GM19239 (cell line): ENCODE measurements around the gene WNT3A.
"Not testable (repeated sequence)": the region's sequence is repeated elsewhere in the genome, so short reads cannot be mapped to it uniquely, and the experiment has no call there.

Source experiments
- DNase-seq: peaks from one replicate; pipeline ENCODE4 v3.0.0; 2011; ENCODE audit warnings: low spot score; ENCODE audit not compliant: insufficient read length
- FAIRE-seq: peaks from 2 replicates; lab custom pipeline; 2011; peaks lifted over from hg19 to GRCh38; lab: Jason Lieb, UNC

The WNT3A gene, protein sequence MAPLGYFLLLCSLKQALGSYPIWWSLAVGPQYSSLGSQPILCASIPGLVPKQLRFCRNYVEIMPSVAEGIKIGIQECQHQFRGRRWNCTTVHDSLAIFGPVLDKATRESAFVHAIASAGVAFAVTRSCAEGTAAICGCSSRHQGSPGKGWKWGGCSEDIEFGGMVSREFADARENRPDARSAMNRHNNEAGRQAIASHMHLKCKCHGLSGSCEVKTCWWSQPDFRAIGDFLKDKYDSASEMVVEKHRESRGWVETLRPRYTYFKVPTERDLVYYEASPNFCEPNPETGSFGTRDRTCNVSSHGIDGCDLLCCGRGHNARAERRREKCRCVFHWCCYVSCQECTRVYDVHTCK

DNA sequence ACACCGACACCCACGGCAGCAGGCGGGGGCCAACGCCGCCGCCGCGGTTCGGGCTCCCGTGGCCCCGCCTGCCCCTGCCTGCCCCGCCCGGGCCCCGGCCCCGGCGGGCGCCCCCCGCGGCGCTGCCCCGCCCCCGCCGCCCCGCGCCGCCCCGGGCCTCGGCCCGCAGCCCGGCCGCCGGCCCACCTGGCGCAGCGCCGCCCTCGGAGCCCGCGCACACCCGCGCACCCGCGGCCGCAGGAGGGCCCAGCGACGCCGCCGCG is at the start of gene WNT3A:
Gene WNT3A (plus strand): TSS at position 213 of the 263 bp plus-strand sequence. CDS start 131 bp downstream, outside the sequence.
- FAIRE-seq = no peak

DNA sequence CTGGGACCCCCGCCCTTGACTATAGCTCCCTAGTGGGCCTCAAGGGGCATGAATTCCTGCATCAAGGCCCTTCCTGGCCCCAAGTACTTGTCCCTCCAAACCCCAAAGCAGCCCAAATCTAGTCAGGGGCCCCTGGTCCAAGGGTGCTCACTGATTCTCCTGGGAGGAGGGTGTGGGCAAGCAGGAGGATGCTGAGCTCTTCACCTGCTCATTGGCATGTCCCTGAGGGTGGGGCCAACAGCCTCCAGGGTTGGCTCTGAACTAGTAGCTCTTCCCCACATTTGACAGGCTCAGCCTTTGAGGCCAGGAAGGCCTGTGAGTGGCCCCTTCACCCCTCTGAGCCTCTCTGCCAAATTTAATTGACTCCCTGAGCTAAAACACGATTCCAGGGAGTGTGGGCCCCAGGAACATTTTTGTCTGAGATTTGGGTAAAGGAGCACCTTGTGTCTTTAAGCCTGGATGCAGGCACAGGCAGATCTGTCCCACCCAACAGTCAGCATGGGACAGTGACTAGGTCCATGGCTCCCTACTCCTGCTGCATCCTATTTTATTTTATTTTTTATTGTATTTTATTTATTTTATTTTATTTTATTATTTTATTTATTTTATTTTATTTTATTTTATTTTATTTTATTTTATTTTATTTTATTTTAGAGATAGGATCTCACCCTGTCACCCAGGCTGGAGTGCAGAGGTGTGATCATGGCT is 48.0 kb upstream of the WNT3A start:
- no peak for FAIRE-seq
- DNase-seq = no peak

More for the DNA sequence above, at the start of gene WNT3A:
- no peak for DNase-seq

DNA sequence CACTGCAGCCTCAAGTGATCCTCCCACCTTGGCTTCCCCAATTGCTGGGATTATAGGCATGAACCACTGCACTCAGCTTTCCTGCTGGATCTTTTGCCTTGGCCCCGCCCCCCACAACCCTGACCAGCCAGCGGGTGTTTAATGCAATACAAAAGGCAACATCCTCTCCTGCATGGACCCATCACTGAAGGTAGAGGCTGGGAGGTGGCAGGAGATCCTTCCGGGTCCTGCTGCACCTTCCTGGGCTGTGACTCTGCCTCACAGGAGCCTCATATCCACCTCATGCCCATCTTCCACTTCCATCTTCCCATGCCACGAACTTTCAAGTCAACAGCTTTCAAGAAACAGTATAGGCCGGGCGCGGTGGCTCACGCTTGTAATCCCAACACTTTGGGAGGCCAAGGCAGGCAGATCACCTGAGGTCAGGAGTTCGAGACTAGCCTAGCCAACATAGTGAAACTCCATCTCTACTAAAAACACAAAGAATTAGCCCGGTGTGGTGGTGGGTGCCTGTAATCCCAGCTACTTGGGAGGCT is 47.4 kb upstream of the WNT3A start:
- no peak for FAIRE-seq

DNA sequence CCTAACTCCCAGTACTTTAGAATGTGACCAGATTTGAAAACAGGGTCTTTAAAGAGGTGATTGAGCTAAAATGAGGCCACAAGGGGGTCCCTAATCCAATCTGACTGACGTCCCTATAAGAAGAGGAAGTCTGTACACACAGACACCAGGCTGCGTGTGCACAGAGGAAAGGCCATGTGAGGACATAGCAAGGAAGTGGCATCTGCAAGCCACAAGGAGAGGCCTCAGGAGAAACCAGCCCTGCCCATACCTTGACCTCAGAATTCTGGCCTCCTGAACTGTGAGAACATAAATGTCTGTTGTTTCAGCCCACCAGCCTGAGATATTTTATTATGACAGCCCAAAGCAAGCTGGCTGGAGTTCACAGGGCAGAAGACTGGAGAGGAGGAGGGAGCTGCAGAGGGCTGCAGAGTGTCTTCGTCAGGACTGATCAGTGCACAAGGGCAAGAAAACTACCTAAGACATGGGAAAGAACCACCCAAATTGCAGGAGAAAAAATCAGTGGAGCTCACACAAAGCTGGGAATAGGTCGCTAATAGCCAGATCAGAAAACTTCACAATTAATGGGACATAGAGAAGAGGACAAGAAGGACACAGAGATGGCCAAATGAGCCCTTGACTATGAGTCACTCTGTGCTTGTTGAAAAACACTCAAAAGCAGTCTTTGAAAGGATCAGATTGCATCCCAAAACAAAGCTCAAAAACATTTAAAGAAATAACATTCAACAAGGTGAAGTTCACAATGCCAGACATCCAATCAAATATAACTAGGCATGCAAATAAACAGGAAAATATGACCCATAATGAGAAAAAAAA is 44.9 kb upstream of the WNT3A start:
- no peak for DNase-seq
- FAIRE-seq = no peak

More for the DNA sequence above, 47.4 kb upstream of the WNT3A start:
- no peak for DNase-seq

DNA sequence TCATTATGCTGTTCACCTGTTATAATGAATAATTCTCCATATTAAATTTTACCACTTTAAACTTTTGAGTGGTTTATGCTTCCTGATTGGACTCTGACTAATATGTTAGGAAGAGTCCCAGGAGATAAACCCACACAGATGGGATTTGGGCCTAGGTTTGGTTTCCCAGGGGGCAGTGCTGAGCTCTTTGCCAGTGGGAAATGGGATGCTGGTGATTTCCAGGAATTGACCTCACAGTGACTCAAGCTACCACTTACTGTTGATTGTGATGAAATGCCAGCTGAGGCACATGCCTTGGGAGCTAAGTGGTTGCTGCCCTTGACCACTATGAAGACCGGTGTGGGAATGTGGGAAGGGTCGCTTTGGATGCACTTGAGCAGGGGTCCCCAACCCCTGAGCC is 40.1 kb upstream of the WNT3A start:
- FAIRE-seq, DNase-seq: not testable (repeated sequence)

DNA sequence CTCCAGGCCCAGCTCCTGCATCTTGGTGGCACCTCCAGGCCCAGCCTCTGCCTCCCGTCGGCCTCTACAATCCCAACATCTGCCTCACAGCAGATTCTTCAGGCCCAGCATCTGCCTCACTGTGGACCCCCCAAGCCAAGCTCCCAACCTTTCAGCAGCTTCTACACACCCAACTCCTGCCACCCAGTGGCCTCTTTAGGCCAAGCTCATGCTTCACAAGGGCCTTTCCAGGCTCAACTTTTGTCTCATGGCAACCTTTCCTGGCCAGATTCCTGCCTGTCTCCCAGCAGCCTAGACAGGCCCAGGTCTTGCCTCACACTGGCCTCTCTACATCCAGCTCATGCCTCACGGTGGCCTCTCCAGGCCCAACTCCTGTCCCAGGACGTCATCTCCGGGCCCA is 39.0 kb upstream of the WNT3A start:
- not testable (repeated sequence) for DNase-seq, FAIRE-seq

DNA sequence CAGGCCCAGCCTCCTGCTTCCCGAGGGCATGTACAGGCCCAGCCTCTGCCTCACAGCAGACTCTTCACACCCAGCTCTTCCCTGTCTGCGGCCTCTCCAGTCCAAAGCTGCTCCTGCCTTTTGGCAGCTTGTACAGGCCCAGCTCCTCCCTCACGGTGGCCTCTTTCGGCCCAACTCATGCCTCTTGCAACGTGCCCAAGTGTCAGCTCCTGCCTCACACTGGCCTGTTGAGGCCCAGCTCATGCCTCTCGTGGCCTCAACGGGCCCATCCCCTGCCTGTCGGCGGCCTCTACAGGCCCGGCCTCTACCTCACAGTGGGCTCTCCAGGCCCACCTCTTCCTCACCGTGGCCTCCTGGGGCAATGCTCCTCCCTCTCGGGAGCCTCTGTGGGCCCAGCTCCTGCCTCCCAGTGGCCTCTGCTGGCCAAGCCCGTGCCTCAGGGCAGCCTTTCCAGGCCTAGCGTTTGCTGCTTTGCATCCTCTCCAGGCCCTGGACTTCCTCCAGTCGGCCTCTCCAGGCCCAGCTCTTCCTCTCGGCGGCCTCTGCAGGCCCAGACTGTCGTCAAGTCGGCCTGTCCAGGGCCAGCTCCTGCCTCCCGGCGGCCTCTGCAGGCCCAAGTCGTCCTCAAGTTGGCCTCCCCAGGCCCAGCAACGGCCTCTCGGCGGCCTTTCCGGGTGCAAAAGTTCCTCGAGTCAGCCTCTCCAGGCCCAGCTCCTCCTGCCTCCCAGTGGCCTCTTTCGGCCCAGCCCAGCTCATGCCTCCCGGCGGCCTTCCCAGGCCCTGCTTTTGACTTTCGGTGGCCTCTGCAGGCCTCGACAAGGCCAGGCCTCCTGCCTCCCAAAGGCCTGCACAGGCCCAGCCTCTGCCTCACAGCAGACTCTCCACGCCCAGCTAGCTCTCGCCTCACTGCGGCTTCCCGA is 36.5 kb upstream of the WNT3A start:
- not testable (repeated sequence) for DNase-seq, FAIRE-seq

DNA sequence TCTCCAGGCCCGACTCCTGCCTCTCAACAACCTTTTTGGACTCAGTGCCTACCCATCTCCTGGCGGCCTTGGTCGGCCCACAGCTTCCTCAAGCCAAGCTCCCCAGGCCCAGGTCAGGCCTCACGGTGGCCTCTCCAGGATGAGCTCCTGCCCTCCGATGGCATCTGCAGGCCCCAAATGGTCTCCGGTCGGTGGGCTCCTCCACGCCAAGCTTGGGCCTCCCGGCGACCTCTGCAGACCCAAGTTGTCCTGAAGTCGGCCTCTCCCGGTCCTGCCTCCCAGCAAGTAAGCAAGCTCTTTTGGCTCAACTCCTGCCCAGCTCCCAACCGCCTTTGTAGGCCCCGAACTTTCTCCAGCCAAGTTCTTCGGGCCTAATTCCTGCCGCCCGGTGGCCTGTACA is 35.6 kb upstream of the WNT3A start:
- not testable (repeated sequence) for FAIRE-seq, DNase-seq

DNA sequence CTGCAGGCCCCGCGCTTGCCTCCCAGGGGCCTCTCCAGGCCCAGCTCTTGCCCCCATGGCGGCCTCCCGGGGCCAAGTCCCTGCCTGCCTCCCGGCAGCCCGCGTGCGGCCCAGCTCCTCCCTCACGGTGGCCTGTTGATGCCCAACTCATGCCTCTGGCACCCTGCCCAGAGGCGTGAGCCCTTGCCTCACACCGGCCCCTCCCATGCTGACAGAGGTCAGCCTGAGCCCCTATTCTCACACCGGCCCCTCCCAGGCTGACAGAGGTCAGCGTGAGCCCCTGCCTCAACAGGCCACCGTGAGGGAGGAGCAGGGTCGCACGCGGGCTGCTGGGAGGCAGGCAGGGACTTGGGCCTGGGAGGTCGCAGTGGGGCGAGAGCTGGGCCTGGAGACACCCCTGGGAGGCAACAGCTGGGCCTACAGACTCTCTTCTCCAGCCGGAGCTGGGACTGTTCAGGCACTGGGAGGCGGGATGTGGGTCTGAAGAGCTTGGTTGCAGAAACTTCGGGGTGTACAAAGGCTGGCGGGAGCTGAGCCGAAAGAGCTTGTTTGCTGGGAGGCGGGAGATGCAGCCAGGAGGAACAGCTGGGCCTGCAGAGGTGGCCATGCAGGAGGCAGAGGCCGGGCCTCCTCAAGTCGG is 35.0 kb upstream of the WNT3A start:
- not testable (repeated sequence) for FAIRE-seq, DNase-seq

DNA sequence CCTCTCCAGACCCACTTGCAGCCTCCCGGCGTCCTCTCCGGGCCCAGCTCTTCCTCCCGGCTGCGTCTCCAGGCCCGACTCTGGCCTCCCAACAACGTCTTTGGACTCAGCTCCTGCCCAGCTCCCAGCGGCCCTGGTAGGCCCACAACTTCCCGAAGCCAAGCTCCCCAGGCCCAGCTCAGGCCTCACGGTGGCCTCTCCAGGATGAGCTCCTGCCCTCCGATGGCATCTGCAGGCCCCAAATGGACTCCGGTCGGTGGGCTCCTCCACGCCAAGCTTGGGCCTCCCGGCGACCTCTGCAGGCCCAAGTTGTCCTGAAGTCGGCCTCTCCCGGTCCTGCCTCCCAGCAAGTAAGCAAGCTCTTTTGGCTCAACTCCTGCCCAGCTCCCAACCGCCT is 34.5 kb upstream of the WNT3A start:
- not testable (repeated sequence) for DNase-seq, FAIRE-seq

DNA sequence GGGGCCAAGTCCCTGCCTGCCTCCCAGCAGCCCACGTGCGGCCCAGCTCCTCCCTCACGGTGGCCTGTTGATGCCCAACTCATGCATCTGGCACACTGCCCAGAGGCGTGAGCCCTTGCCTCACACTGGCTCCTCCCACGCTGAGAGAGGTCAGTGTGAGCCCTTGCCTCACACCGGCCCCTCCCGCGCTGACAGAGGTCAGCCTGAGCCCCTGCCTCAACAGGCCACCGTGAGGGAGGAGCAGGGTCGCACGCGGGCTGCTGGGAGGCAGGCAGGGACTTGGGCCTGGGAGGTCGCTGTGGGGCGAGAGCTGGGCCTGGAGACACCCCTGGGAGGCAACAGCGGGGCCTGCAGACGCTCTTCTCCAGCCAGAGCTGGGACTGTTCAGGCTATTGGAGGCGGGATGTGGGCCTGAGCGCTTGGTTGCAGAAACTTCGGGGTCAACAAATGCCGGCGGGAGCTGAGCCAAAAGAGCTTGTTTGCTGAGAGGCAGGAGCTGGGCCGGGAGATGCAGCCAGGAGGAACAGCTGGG is 33.9 kb upstream of the WNT3A start:
- not testable (repeated sequence) for FAIRE-seq, DNase-seq

DNA sequence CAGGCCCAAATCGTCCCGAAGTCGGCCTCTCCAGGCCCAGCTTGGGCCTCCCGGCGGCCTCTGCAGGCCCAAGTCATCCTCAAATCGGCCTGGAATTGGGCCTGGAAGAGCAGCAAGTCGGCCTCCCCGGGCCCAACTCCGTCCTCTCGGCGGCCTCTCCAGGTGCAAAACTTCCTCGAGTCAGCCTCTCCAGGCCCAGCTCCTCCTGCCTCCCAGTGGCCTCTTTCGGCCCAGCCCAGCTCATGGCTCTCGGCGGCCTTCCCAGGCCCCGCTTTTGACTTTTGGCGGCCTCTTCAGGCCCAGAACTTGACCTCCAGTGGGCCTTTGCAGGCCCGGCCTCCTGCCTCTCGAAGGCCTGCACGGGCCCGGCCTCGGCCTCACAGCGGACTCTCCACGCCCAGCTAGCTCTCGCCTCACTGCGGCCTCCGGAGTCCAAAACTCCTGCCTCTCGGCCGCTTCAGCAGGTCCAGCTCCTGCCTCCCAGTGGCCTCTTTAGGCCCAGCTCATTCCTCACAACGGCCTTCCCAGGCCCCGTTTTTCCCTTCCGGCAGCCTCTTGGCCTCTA is 33.0 kb upstream of the WNT3A start:
- DNase-seq, FAIRE-seq: not testable (repeated sequence)

DNA sequence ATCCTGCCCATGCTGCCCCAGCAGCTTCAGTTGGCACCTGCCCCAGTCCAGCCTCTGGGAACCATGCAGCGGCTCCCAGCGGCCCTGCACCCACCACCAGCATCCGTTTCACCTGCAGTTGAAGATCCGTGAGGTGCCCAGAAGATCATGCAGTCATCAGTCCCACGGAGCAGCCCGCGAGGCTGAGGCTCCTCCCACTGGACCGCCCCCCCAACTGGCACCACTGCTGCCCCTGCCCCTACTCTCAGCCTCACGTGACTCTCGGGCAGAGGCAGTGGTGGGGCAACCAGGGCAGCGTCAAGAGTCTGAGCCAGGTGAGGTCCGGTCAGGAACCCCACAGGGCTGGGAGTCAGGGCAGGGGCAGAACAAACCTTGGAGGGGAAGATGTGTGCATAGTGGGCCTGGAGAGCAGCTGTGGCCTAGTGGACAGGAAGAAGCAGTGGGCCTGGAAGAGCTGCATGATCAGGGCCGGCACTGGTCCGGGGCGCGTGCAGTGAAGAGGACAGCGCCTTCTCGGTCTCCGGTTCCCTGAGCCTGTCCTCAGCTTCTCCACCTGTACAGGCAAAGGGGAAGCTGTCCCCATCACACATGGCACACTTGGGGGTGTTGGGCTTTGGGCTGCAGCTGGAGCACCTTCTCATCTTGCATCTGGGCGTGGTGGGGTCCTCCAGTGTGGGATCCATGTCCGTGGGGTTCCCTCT is 31.1 kb upstream of the WNT3A start:
- not testable (repeated sequence) for DNase-seq, FAIRE-seq

DNA sequence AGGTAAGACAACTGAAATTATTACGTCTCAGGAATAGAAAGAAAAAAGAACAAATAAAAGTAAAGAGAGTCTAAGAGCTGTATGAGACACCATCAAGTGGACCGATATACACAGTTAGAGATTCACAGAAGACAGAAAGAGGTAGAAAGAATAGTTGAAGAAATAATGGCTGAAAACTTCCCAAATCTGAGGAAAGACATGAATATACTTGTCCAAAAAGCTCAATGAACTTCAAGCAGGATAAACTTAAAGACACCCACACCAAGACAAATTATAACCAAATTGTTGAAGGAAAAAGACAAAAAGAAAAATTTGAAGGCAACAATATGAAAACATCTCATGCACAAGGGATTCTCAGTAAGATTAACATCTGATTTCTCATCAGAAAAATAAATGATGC is 19.6 kb upstream of the WNT3A start:
- no peak for FAIRE-seq

DNA sequence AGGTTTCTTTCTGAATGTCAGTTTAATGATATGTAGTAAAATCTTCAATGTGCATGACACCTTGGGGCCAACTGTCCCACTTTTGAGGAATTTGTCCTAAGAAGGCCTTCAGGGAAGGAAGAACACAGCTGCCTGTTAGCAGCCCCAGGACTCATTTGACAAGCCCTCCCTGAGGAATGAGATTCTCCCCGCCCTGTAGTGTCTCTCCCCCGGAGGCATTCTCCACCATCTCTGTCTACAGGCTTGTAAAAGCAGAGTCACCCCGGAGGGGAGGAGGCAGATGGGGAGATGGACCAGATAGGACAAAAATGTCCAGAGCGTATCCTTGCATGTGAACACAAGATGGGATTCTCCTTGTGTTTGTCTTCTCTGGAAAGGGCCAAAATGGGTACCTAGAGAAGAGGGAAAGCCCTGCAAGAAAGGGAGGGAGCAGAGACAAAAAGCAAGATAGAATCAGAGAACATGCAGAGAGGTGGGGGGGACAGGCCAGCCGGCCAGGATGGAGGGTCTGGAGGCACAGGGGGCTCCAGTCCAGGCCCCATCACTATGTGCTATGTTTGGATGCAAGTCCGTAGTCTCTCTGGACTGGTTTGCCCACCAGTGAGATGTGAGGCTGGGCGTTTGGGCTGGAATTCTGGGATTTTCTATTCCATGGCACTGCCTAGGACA is 12.0 kb upstream of the WNT3A start:
- DNase-seq (no peak), FAIRE-seq (no peak)

More for the DNA sequence above, 19.6 kb upstream of the WNT3A start:
- DNase-seq = no peak

DNA sequence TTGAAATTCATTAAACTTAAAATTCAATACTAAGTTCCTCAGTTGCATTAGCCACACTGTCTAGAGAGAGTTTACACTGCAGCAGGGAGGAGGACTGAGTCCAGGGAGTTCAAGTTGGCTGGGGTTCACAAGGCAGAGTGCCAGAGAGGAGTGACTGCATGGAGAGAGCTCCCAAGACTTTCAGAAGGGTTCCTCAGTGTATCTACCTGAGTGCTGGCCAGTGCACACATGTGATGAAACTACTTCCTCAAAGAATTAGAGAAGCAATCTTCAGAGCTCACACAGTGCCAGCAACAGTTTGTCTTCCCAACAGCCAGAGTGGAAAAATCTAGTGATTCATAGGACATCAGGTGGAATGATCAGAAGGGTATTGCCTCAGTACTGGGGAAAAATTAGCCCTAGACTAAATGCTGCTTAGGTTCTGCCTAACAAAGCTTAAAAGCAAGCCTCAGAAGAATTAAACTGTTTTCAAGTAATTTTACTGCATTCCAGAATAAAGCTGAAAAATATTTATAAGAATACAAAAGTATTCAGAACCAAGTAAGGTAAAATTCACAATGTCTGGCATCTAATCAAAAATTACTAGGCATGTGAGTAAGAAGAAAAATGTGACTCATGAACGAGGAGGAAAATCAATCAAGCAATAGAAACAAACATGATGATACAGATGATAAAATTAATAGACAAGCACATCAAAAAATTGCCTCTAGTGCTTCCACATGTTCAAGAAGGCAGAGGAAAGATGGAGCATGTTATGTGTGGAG is 10.4 kb upstream of the WNT3A start:
- DNase-seq (no peak), FAIRE-seq (no peak)
